ENCODE data around the gene FNDC4. TPM values are rescaled to one million over a fixed set of nuclear protein-coding genes. Genes with fewer than 3 reads are reported as not detected.
"Not testable (repeated sequence)": the region's sequence is repeated elsewhere in the genome, so short reads cannot be mapped to it uniquely, and the experiment has no call there.

FNDC4 gene, protein sequence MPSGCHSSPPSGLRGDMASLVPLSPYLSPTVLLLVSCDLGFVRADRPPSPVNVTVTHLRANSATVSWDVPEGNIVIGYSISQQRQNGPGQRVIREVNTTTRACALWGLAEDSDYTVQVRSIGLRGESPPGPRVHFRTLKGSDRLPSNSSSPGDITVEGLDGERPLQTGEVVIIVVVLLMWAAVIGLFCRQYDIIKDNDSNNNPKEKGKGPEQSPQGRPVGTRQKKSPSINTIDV
- total RNA-seq: 1 to 10 TPM; 4.4 to 8.0 TPM
- 10 to 100 TPM; 12.3 to 16.6 (median 14.0) TPM for polyA plus RNA-seq (ENCODE audit: insufficient read length in 6 of 6)
- long read RNA-seq, donor 1, transcript FNDC4-201 (7 exons, 1,657 nt): major isoform, 11 of 16 reads
- long read RNA-seq, donor 1, partial matches to known transcripts: 5 of 16 reads
- long read RNA-seq, donor 1, other reads (novel, unspliced or antisense): 0 of 16 reads
- long read RNA-seq, donor 2, partial matches to known transcripts: 7 of 10 reads
- long read RNA-seq, donor 2, other reads (novel, unspliced or antisense): 0 of 10 reads
- long read RNA-seq, donor 3, transcript FNDC4-201 (7 exons, 1,657 nt): major isoform, 8 of 8 reads
- long read RNA-seq, donor 3, partial matches to known transcripts: 0 of 8 reads
- long read RNA-seq, donor 3, other reads (novel, unspliced or antisense): 0 of 8 reads
- long read RNA-seq, donor 4: 0 reads
- long read RNA-seq, donor 5, transcript FNDC4-201 (7 exons, 1,657 nt): major isoform, 6 of 7 reads
- long read RNA-seq, donor 5, partial matches to known transcripts: 0 of 7 reads
- long read RNA-seq, donor 5, other reads (novel, unspliced or antisense): 0 of 7 reads
- long read RNA-seq, donor 6, transcript FNDC4-201 (7 exons, 1,657 nt): major isoform, 10 of 10 reads
- long read RNA-seq, donor 6, partial matches to known transcripts: 0 of 10 reads
- long read RNA-seq, donor 6, other reads (novel, unspliced or antisense): 0 of 10 reads
- long read RNA-seq, donor 7, partial matches to known transcripts: 0 of 4 reads
- long read RNA-seq, donor 7, other reads (novel, unspliced or antisense): 0 of 4 reads
- long read RNA-seq, donor 8, transcript FNDC4-201 (7 exons, 1,657 nt): major isoform, 6 of 6 reads
- long read RNA-seq, donor 8, partial matches to known transcripts: 0 of 6 reads
- long read RNA-seq, donor 8, other reads (novel, unspliced or antisense): 0 of 6 reads
- long read RNA-seq, donor 9: 0 reads
- long read RNA-seq, donor 10, transcript FNDC4-201 (7 exons, 1,657 nt): major isoform, 12 of 15 reads
- long read RNA-seq, donor 10, partial matches to known transcripts: 1 of 15 reads
- long read RNA-seq, donor 10, other reads (novel, unspliced or antisense): 2 of 15 reads
- long read RNA-seq, donor 11, transcript FNDC4-201 (7 exons, 1,657 nt): major isoform, 52 of 117 reads
- long read RNA-seq, donor 11, partial matches to known transcripts: 59 of 117 reads
- long read RNA-seq, donor 11, other reads (novel, unspliced or antisense): 5 of 117 reads
- long read RNA-seq, donor 12, partial matches to known transcripts: 0 of 2 reads
- long read RNA-seq, donor 12, other reads (novel, unspliced or antisense): 0 of 2 reads

DNA sequence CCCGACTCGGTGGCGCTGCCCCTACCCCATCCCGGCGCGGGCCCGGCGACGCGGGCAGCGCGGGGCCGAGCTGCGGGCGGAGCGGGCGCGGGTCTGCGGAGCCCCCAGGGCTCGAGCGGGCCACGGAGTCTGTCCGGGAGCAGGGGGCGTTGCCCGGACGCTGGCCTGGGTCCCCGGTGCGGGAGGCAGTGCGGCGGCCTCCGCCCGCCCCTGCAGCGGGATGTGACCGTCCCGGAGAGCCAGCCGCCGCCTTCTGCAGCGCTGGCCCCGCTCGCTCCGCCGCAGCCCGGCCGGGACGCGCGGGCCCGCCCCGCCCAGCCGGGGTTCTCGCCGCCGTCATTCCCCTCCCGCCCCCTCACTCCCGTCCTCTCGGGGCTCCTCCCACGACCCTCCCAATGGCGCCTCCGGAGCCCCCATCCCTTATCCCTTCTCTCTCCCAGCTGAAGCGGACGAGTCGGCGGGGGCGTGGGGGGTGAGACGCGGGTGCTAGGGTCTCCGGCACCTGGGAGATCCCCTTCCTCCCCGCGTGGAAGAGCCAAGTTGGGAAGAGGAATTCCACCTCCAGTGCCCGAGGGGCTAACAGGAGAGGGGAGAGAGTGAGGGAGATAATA is at the start of gene FNDC4:
Gene FNDC4, minus strand, starts transcription at position 257 of the 611 bp plus-strand sequence. CDS start 521 bp downstream, outside the sequence.
- DNase-seq (peak; percentile 35 to 82 (median 46)), ATAC-seq (peak; percentile 72)
- Histone ChIP-seq H3K4me3 (peak within 1 kb of the TSS; percentile 43), H3K9me3 (no peaks in the 10 kb centered on the region), H3K27ac (no peak within 1 kb of the TSS), H3K36me3 (no peaks in the 10 kb centered on the region), H3K27me3 (peaks cover 0 to 65% of the 10 kb centered on the region in 2 donors), H3K4me1 (peaks cover 0 to 21% of the 10 kb centered on the region in 2 donors)
- TF ChIP-seq, protein P1, sequence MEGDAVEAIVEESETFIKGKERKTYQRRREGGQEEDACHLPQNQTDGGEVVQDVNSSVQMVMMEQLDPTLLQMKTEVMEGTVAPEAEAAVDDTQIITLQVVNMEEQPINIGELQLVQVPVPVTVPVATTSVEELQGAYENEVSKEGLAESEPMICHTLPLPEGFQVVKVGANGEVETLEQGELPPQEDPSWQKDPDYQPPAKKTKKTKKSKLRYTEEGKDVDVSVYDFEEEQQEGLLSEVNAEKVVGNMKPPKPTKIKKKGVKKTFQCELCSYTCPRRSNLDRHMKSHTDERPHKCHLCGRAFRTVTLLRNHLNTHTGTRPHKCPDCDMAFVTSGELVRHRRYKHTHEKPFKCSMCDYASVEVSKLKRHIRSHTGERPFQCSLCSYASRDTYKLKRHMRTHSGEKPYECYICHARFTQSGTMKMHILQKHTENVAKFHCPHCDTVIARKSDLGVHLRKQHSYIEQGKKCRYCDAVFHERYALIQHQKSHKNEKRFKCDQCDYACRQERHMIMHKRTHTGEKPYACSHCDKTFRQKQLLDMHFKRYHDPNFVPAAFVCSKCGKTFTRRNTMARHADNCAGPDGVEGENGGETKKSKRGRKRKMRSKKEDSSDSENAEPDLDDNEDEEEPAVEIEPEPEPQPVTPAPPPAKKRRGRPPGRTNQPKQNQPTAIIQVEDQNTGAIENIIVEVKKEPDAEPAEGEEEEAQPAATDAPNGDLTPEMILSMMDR (IDR thresholded peaks at IDR 0.05): no peak
- intact Hi-C loops (cut with DNase I): no loop called here

DNA sequence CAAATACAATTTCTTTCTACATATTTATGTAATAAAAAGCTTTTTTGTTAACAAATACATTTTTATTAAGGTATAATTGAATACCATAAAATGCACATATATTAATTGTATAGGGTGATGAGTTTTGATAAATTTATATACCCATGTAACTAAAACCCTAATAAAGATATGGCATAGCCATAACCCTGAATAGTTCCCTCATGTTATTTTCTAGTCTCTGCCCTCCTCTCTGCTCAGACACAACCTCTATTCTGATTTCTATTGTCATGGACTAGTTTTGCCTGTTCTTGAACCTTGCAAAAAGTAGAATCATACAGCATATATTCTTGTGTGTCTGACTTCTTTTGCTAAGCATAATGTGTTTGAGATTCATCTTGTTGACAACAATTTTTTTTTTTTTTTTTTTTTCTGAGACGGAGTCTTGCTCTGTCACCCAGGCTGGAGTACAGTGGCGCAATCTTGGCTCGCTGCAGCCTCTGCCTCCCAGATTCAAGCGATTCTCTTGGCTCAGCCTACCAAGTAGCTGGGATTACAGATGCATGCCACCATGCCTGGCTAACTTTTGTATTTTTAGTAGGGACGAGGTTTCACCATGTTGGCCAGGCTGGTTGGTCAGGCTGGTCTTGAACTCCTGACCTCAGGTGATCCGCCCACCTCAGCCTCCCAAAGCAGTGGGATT is 49.3 kb upstream of the FNDC4 start:
- Histone ChIP-seq H3K9me3 (no peaks in the 10 kb centered on the region), H3K4me1 (no peaks in the 10 kb centered on the region), H3K36me3 (no peaks in the 10 kb centered on the region), H3K27ac (no peak overlapping the region), H3K4me3 (no peak overlapping the region), H3K27me3 (no peaks in the 10 kb centered on the region)
- ATAC-seq (no peak), DNase-seq (no peak)
- intact Hi-C loops (cut with DNase I): no loop called here
- TF ChIP-seq, protein P1 (IDR thresholded peaks at IDR 0.05): no peak

DNA sequence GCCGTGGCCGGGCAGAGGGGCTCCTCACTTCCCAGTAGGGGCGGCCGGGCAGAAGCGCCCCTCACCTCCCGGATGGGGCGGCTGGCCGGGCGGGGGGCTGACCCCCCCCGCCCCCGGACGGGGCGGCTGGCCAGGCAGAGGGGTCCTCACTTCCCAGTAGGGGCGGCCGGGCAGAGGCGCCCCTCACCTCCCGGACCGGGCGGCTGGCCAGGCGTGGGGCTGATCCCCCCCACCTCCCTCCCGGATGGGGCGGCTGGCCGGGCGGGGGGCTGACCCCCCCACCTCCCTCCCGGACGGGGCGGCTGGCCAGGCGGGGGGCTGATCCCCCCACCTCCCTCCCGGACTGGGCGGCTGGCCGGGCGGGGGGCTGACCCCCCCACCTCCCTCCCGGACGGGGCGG is 44.6 kb upstream of the FNDC4 start:
- H3K27me3 ChIP-seq; H3K27ac ChIP-seq; DNase-seq; intact Hi-C loops (cut with DNase I); H3K4me3 ChIP-seq; H3K9me3 ChIP-seq; H3K36me3 ChIP-seq; ATAC-seq; H3K4me1 ChIP-seq: not testable (repeated sequence)

DNA sequence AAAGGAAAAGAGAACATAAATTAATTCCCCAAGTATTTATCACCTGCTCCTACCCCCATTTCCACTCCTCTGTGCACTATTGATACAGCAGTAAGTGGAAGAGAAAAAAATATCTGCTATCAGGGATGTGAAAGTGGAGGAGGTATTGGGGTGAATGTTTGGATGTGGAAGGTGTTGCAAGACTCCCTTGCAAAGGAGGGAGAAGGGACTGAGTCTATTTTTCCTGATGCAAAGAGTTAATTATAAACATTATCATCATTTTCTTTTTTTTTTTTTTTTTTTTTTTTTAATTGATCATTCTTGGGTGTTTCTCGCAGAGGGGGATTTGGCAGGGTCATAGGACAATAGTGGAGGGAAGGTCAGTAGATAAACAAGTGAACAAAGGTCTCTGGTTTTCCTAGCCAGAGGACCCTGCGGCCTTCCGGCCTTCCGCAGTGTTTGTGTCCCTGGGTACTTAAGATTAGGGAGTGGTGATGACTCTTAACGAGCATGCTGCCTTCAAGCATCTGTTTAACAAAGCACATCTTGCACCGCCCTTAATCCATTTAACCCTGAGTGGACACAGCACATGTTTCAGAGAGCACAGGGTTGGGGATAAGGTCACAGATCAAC is 43.9 kb upstream of the FNDC4 start:
- H3K4me3 ChIP-seq; intact Hi-C loops (cut with DNase I); ATAC-seq; H3K27me3 ChIP-seq; DNase-seq; H3K36me3 ChIP-seq; H3K4me1 ChIP-seq; H3K27ac ChIP-seq; H3K9me3 ChIP-seq: not testable (repeated sequence)

DNA sequence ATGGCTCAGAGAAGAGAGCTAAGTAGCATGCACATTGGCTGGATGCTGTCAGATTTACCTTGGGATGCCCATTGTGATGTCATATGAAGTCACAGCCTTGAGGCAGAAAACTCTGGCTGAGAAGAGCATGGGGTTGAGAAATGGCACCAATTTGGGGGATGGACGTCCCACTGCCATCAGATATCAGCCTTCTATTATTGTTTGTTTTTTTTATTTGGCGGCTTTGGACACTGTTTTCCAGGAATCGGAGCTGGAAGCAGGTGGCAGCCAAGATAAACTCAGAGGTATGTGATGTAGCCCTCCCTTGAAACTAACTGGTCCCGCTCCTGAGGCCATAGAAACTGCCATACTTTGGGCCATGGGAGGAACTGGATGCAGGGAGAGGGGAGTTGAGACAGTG is 42.3 kb upstream of the FNDC4 start:
- TF ChIP-seq, protein P1 (IDR thresholded peaks at IDR 0.05): no peak
- no peak overlapping the region for H3K27ac ChIP-seq
- ATAC-seq: no peak
- DNase-seq: no peak
- no peaks in the 10 kb centered on the region for H3K36me3 ChIP-seq
- intact Hi-C loops (cut with DNase I): no loop called here
- no peak overlapping the region for H3K4me3 ChIP-seq
- H3K27me3 ChIP-seq: peaks cover 0 to 7% of the 10 kb centered on the region in 2 donors
- no peaks in the 10 kb centered on the region for H3K4me1 ChIP-seq
- H3K9me3 ChIP-seq: no peaks in the 10 kb centered on the region

Data from left lung (tissue), 14 donors.